Colonic mucosa (tissue), 4 donors: ENCODE data around the gene RBM47. TPM values are rescaled to one million over a fixed set of nuclear protein-coding genes. Genes with fewer than 3 reads are reported as not detected.
"Not testable (repeated sequence)": the region's sequence is repeated elsewhere in the genome, so short reads cannot be mapped to it uniquely, and the experiment has no call there.

Source experiments
- DNase-seq: peaks from one replicate; pipeline ENCODE4 v3.0.0-alpha.2; 2020
- H3K27ac ChIP-seq: fragments of 200-600 bp; one replicate; pipeline ENCODE4 v1.8.0; 2021
- H3K27me3 ChIP-seq: fragments of 200-600 bp; one replicate; pipeline ENCODE4 v1.8.0; 2021
- H3K36me3 ChIP-seq: fragments of 200-600 bp; one replicate; pipeline ENCODE4 v1.8.0; 2021
- H3K4me1 ChIP-seq: fragments of 200-600 bp; one replicate; pipeline ENCODE4 v1.8.0; 2021; ENCODE audit warnings: mild to moderate bottlenecking
- H3K4me3 ChIP-seq: fragments of 200-600 bp; one replicate; pipeline ENCODE4 v1.8.0; 2021
- H3K9ac ChIP-seq, 2 donors: one replicate each; pipeline ENCODE4 v1.7.0; 2013; ENCODE audit warnings: control low read depth in 2 of 2, low read depth in 2 of 2, low read length in 2 of 2
- H3K9me3 ChIP-seq: fragments of 200-600 bp; one replicate; pipeline ENCODE4 v1.8.0; 2021
- intact Hi-C: fragments of 100-400 bp; cut with DNase I; formaldehyde crosslinking; loops from one replicate; pipeline ENCODE4 v1.14.1; 2022
- total RNA-seq, 2 donors: library from RNA; stranded (reverse); fragmentation: NEBNext Ultra II Directional in 1 of 2; extraction: Animal tissue kit (Norgen Biotek cat#: 25700) in 1 of 2; gene quantifications; one replicate each; pipeline ENCODE4 v1.2.1, GENCODE V29; 2021
- TF ChIP-seq, protein P1 (sequence below): fragments of 200-600 bp; IDR thresholded peaks from one replicate; pipeline ENCODE4 v1.8.0; 2022; ENCODE audit warnings: antibody characterized with exemption, mild to moderate bottlenecking
- donor health status: healthy.
- donor health status: DM: no; HTN: no; CAD: no.
- donor health status: DM: no; HTN: no; CAD: no.

RBM47 gene
- total RNA-seq, 2 donors from 2014 or later = 279 to 281 TPM

DNA sequence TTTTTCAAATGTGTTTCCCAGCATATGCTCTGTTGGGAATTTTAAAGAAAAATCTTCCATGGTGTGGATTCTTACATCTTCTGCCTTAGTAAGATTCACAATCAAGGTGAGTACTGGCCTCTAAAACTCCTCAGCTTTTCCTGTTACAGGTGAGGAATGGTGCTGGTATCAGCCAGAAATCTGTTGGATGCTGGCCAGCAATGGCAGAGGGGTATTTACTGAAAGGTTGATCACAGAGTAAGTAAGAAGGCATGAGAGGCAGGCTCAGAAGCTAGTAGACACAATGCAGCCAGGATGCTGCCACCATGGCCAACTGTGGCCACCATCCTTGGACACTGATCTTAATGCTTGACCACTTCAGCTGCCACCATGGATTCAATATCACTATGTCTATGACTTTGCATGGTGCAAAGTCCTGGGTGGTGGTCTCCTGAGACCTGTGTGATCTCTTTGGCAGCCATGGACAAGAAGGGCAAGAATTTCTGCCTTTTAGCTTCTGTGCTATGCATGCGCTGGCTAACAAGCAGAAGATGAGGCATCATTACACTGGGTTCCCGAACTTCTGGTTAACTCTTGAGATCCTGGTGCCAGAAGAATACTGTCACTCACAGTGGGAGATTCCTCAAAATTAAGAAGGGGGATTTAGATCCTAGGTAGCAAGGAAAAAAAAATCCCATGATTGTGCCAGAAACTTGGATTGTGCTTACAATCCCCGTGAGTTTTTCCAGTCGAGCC, 234.3 kb downstream of the RBM47 start:
- TF ChIP-seq, protein P1, sequence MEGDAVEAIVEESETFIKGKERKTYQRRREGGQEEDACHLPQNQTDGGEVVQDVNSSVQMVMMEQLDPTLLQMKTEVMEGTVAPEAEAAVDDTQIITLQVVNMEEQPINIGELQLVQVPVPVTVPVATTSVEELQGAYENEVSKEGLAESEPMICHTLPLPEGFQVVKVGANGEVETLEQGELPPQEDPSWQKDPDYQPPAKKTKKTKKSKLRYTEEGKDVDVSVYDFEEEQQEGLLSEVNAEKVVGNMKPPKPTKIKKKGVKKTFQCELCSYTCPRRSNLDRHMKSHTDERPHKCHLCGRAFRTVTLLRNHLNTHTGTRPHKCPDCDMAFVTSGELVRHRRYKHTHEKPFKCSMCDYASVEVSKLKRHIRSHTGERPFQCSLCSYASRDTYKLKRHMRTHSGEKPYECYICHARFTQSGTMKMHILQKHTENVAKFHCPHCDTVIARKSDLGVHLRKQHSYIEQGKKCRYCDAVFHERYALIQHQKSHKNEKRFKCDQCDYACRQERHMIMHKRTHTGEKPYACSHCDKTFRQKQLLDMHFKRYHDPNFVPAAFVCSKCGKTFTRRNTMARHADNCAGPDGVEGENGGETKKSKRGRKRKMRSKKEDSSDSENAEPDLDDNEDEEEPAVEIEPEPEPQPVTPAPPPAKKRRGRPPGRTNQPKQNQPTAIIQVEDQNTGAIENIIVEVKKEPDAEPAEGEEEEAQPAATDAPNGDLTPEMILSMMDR = no peak
- Histone ChIP-seq H3K27me3 (no peaks in the 10 kb centered on the region), H3K27ac (no peak overlapping the region), H3K9ac (no peak overlapping the region), H3K4me1 (no peaks in the 10 kb centered on the region), H3K9me3 (no peaks in the 10 kb centered on the region), H3K36me3 (no peaks in the 10 kb centered on the region), H3K4me3 (no peak overlapping the region)
- no peak for DNase-seq
- intact Hi-C loops = no loop called here

DNA sequence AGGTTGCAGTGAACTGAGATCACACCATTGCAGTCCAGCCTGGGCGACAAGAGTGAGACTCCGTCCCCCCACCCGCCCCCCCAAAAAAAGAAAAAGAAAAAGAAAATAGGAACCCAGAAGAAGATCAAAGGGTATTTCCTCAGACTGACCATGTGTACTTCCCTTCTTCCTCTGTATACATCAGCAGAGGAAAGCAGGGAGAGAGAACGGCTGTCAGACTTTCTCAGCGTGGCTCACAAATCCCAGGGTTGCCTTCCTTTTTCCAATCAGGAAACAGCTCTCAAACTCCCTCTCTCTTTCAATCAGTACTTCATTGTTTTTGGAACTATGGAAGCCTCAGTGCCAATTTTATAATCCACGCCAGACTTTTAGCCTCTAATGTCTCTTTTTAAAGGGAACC, 235.4 kb downstream of the RBM47 start:
- Histone ChIP-seq H3K9ac (no peak overlapping the region), H3K4me1 (no peaks in the 10 kb centered on the region), H3K4me3 (no peak overlapping the region), H3K27ac (no peak overlapping the region), H3K36me3 (no peaks in the 10 kb centered on the region), H3K27me3 (no peaks in the 10 kb centered on the region), H3K9me3 (no peaks in the 10 kb centered on the region)
- TF ChIP-seq, protein P1 = no peak
- intact Hi-C loops = no loop called here
- no peak for DNase-seq

DNA sequence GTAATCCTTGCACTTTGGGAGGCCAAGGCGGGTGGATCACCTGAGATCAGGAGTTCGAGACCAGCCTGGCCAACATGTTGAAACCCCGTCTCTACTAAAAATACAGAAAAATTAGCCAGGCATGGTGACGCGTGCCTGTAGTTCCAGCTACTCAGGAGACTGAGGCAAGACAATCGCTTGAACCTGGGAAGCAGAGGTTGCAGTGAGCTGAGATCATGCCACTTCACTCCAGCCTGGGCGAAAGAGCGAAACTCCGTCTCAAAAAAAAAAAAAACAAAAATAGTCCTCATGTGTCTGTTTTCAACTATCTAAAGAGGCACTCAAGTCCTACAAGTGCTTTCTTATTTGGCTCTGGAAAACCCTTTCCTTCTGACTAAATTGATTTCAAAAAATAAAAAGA, 237.4 kb downstream of the RBM47 start:
- H3K36me3 ChIP-seq, H3K4me1 ChIP-seq, H3K27me3 ChIP-seq, H3K9me3 ChIP-seq, H3K4me3 ChIP-seq, DNase-seq, intact Hi-C loops, H3K27ac ChIP-seq, H3K9ac ChIP-seq: not testable (repeated sequence)

DNA sequence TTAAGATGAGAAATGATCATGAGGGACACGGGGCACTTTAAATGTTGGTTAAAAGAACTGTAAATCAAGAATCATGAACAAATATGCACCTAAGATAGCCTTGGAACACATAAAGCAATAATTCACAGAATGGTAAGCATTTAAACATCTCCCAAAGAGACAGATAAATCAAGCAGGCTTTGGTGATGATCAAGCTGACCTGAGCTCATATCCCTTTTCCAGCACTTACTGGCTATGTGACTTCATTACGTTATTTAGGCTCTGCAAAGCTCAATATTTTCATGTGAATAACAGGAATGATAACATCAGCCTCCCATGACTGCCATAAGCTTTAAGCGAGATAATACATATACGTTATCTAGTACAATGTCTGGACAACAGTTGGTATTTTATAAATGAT, 239.7 kb downstream of the RBM47 start:
- DNase-seq = no peak
- no peak overlapping the region for H3K4me3 ChIP-seq
- H3K9ac ChIP-seq = no peak overlapping the region
- intact Hi-C loops = no loop called here
- H3K36me3 ChIP-seq = no peaks in the 10 kb centered on the region
- no peaks in the 10 kb centered on the region for H3K4me1 ChIP-seq
- H3K9me3 ChIP-seq = no peaks in the 10 kb centered on the region
- TF ChIP-seq, protein P1 = no peak
- no peak overlapping the region for H3K27ac ChIP-seq
- no peaks in the 10 kb centered on the region for H3K27me3 ChIP-seq

DNA sequence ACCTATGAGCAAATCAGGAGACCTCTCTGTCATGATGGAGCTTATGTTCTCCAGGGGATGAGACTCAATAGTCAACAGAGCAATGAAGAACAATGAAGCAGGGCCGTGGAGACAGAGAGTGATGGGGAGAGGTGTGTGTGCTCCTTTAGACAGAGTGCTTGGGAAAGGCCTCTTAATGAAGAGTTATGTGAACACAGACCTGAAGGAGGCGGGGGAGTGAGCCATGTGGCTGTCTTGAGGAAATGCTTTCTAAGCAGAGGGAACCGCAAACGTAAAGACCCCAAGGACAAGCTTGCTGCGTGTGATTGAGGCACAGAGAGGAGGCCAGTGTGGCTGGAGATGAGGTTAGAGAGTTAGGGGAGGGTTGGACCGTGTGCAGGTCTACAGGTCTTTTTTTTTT, 241.4 kb downstream of the RBM47 start:
- intact Hi-C loops = no loop called here
- no peaks in the 10 kb centered on the region for H3K9me3 ChIP-seq
- no peaks in the 10 kb centered on the region for H3K27me3 ChIP-seq
- TF ChIP-seq, protein P1 = no peak
- no peaks in the 10 kb centered on the region for H3K36me3 ChIP-seq
- H3K4me3 ChIP-seq = no peak overlapping the region
- no peak for DNase-seq
- no peak overlapping the region for H3K27ac ChIP-seq
- H3K4me1 ChIP-seq = no peaks in the 10 kb centered on the region
- no peak overlapping the region for H3K9ac ChIP-seq

DNA sequence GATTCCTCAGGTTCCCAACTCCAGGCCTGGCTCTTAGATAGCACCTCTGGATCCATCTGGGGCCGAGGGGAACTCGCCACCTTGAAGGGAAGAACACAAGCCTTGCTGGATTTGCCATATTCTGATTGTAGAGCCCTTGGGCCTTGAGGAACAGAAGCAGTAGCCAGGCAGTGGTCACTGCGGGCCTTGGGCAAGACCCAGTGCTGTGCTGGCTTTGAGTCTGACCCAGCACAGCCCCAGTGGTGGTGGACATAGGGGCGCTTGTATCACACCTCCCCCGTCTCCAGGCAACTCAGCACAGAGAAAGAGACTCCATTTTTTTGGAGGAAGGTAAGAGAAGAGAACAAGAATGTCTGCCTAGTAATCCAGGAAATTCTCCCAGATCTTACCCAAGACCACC, 249.0 kb downstream of the RBM47 start:
- Histone ChIP-seq H3K4me3 (no peak overlapping the region), H3K4me1 (no peaks in the 10 kb centered on the region), H3K36me3 (no peaks in the 10 kb centered on the region), H3K27me3 (no peaks in the 10 kb centered on the region), H3K27ac (no peak overlapping the region), H3K9ac (no peak overlapping the region), H3K9me3 (no peaks in the 10 kb centered on the region)
- TF ChIP-seq, protein P1 = no peak
- no peak for DNase-seq
- intact Hi-C loops = no loop called here
